Measurements from ENCODE around the gene SEMA6A. TPM values are rescaled to one million over a fixed set of nuclear protein-coding genes. Genes with fewer than 3 reads are reported as not detected.

Gene SEMA6A
- total and polyA plus RNA-seq, 4 donors, result 3.7 to 11.4 (median 5.6) TPM

DNA sequence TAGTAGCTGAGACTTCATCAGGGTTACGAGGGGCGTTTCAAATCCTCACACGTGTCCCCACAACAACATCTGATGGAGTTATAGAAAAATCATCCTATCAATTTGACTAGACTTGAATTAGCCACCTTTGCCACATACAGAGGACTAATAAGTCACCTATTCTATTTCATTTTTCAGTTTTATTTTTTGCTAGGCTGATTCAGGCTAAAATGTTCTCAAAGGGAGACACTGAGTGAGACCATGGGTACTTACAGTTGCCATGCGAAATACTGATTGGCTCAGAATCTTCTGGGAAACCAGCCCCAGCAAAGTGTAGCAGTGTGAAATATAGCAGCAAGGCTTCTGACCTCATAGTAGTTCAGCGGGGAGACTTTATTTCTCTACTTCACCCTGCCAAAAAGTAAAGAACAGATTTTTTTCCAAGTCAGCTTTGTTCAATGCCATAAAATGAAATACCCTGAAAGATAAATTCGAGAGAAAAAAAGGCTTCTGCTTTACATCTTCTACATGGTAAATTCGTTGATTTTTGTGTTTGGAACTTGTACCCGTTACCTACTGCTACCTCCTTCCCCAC lies 69.9 kb downstream of the SEMA6A start:
- H3K36me3 ChIP-seq (ENCODE audit: control insufficient read depth in 4 of 4, insufficient read depth in 3 of 4, low read depth in 1 of 4, low read length in 3 of 4), result peaks cover 0 to 3% (median 0%) of the 10 kb centered on the region in 4 donors
- no peak overlapping the region for H3K4me3 ChIP-seq (ENCODE audit: low read depth in 1 of 3, low read length in 3 of 3)
- no peaks in the 10 kb centered on the region for H3K9me3 ChIP-seq (ENCODE audit: control insufficient read depth in 4 of 4, low read length in 3 of 4)
- no peaks in the 10 kb centered on the region for H3K27me3 ChIP-seq (ENCODE audit: control insufficient read depth in 4 of 4, insufficient read depth in 4 of 4, low read length in 3 of 4)
- no peak for TF ChIP-seq FOXA1 (IDR thresholded peaks at IDR 0.05)
- no peak for TF ChIP-seq HNF4G (IDR thresholded peaks at IDR 0.05)
- no peak for TF ChIP-seq EGR1 (IDR thresholded peaks at IDR 0.05; ENCODE audit: low read depth in 2 of 2)
- no peak for TF ChIP-seq FOXA2 (IDR thresholded peaks at IDR 0.05)
- TF ChIP-seq RXRA (IDR thresholded peaks at IDR 0.05), result no peak
- TF ChIP-seq GABPA (IDR thresholded peaks at IDR 0.05 in 1 of 2, conservative IDR thresholded peaks at IDR 0.05 in 1 of 2), result no peak
- TF ChIP-seq, protein P1, sequence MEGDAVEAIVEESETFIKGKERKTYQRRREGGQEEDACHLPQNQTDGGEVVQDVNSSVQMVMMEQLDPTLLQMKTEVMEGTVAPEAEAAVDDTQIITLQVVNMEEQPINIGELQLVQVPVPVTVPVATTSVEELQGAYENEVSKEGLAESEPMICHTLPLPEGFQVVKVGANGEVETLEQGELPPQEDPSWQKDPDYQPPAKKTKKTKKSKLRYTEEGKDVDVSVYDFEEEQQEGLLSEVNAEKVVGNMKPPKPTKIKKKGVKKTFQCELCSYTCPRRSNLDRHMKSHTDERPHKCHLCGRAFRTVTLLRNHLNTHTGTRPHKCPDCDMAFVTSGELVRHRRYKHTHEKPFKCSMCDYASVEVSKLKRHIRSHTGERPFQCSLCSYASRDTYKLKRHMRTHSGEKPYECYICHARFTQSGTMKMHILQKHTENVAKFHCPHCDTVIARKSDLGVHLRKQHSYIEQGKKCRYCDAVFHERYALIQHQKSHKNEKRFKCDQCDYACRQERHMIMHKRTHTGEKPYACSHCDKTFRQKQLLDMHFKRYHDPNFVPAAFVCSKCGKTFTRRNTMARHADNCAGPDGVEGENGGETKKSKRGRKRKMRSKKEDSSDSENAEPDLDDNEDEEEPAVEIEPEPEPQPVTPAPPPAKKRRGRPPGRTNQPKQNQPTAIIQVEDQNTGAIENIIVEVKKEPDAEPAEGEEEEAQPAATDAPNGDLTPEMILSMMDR (IDR thresholded peaks at IDR 0.05; ENCODE audit: low read depth, low read length, missing input control), result no peak
- TF ChIP-seq, protein P2, sequence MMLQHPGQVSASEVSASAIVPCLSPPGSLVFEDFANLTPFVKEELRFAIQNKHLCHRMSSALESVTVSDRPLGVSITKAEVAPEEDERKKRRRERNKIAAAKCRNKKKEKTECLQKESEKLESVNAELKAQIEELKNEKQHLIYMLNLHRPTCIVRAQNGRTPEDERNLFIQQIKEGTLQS (IDR thresholded peaks at IDR 0.05), result no peak
- TF ChIP-seq TAF1 (conservative IDR thresholded peaks at IDR 0.05), result no peak
- H3K27ac ChIP-seq (ENCODE audit: low read depth in 1 of 2, low read length in 2 of 2), result no peak overlapping the region
- no peak overlapping the region for H3K9ac ChIP-seq (ENCODE audit: low read depth in 1 of 2, low read length in 2 of 2)
- H3K4me1 ChIP-seq (ENCODE audit: control insufficient read depth in 4 of 4, insufficient read depth in 4 of 4, low read length in 3 of 4), result no peaks in the 10 kb centered on the region
- no peak for DNase-seq (ENCODE audit: low spot score)
- WGBS, result 94% methylated on average over 8 of the region's 8 CpGs

DNA sequence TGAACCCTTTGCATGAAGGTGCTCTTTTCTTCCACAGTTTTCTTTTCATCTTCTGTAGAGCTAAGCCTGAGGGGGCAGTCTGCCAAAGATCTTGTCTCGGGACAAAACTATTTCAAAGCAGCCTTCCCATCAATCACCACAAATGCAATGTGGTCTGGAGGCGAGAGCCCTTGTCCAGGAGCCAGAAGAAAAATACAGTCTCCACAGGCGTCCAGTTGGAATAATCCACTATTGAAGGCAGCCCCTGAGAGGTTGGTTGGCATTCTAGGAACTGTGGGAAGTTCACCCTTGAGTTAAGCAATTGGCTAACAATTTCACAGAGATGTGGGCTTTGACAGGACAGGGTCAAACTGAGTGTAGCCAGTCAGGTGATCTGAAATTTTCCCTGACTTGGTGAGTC lies 72.0 kb downstream of the SEMA6A start:
- Histone ChIP-seq H3K4me3 (ENCODE audit: low read depth in 1 of 3, low read length in 3 of 3) (no peak overlapping the region), H3K9me3 (ENCODE audit: control insufficient read depth in 4 of 4, low read length in 3 of 4) (no peaks in the 10 kb centered on the region), H3K36me3 (ENCODE audit: control insufficient read depth in 4 of 4, insufficient read depth in 3 of 4, low read depth in 1 of 4, low read length in 3 of 4) (peaks cover 0 to 3% (median 0%) of the 10 kb centered on the region in 4 donors), H3K9ac (ENCODE audit: low read depth in 1 of 2, low read length in 2 of 2) (no peak overlapping the region), H3K27ac (ENCODE audit: low read depth in 1 of 2, low read length in 2 of 2) (no peak overlapping the region), H3K27me3 (ENCODE audit: control insufficient read depth in 4 of 4, insufficient read depth in 4 of 4, low read length in 3 of 4) (no peaks in the 10 kb centered on the region), H3K4me1 (ENCODE audit: control insufficient read depth in 4 of 4, insufficient read depth in 4 of 4, low read length in 3 of 4) (no peaks in the 10 kb centered on the region)
- DNase-seq (ENCODE audit: low spot score), result no peak
- 79% methylated on average over 3 of the region's 3 CpGs for WGBS
- no peak for TF ChIP-seq RXRA (IDR thresholded peaks at IDR 0.05)
- TF ChIP-seq, protein P2 (IDR thresholded peaks at IDR 0.05), result no peak
- TF ChIP-seq, protein P1 (IDR thresholded peaks at IDR 0.05; ENCODE audit: low read depth, low read length, missing input control), result no peak
- TF ChIP-seq JUND (IDR thresholded peaks at IDR 0.05), result no peak
- TF ChIP-seq FOXA1 (IDR thresholded peaks at IDR 0.05), result no peak
- no peak for TF ChIP-seq HNF4A (conservative IDR thresholded peaks at IDR 0.05)
- no peak for TF ChIP-seq YY1 (IDR thresholded peaks at IDR 0.05)
- TF ChIP-seq TAF1 (conservative IDR thresholded peaks at IDR 0.05), result no peak
- TF ChIP-seq, protein P3, sequence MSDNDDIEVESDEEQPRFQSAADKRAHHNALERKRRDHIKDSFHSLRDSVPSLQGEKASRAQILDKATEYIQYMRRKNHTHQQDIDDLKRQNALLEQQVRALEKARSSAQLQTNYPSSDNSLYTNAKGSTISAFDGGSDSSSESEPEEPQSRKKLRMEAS (IDR thresholded peaks at IDR 0.05), result no peak
- TF ChIP-seq HNF4G (IDR thresholded peaks at IDR 0.05), result no peak
- TF ChIP-seq NR2F2 (IDR thresholded peaks at IDR 0.05), result no peak
- TF ChIP-seq RAD21 (IDR thresholded peaks at IDR 0.05), result no peak
- TF ChIP-seq GABPA (IDR thresholded peaks at IDR 0.05 in 1 of 2, conservative IDR thresholded peaks at IDR 0.05 in 1 of 2), result no peak
- TF ChIP-seq EGR1 (IDR thresholded peaks at IDR 0.05; ENCODE audit: low read depth in 2 of 2), result no peak
- TF ChIP-seq, protein P4, sequence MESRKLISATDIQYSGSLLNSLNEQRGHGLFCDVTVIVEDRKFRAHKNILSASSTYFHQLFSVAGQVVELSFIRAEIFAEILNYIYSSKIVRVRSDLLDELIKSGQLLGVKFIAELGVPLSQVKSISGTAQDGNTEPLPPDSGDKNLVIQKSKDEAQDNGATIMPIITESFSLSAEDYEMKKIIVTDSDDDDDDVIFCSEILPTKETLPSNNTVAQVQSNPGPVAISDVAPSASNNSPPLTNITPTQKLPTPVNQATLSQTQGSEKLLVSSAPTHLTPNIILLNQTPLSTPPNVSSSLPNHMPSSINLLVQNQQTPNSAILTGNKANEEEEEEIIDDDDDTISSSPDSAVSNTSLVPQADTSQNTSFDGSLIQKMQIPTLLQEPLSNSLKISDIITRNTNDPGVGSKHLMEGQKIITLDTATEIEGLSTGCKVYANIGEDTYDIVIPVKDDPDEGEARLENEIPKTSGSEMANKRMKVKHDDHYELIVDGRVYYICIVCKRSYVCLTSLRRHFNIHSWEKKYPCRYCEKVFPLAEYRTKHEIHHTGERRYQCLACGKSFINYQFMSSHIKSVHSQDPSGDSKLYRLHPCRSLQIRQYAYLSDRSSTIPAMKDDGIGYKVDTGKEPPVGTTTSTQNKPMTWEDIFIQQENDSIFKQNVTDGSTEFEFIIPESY (IDR thresholded peaks at IDR 0.05), result no peak
- no peak for TF ChIP-seq FOXA2 (IDR thresholded peaks at IDR 0.05)
- TF ChIP-seq SP1 (IDR thresholded peaks at IDR 0.05), result no peak
- TF ChIP-seq, protein P5, sequence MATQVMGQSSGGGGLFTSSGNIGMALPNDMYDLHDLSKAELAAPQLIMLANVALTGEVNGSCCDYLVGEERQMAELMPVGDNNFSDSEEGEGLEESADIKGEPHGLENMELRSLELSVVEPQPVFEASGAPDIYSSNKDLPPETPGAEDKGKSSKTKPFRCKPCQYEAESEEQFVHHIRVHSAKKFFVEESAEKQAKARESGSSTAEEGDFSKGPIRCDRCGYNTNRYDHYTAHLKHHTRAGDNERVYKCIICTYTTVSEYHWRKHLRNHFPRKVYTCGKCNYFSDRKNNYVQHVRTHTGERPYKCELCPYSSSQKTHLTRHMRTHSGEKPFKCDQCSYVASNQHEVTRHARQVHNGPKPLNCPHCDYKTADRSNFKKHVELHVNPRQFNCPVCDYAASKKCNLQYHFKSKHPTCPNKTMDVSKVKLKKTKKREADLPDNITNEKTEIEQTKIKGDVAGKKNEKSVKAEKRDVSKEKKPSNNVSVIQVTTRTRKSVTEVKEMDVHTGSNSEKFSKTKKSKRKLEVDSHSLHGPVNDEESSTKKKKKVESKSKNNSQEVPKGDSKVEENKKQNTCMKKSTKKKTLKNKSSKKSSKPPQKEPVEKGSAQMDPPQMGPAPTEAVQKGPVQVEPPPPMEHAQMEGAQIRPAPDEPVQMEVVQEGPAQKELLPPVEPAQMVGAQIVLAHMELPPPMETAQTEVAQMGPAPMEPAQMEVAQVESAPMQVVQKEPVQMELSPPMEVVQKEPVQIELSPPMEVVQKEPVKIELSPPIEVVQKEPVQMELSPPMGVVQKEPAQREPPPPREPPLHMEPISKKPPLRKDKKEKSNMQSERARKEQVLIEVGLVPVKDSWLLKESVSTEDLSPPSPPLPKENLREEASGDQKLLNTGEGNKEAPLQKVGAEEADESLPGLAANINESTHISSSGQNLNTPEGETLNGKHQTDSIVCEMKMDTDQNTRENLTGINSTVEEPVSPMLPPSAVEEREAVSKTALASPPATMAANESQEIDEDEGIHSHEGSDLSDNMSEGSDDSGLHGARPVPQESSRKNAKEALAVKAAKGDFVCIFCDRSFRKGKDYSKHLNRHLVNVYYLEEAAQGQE (IDR thresholded peaks at IDR 0.05), result no peak

Measured in liver (tissue), 9 donors.